Activated T-cell treated with anti-CD3 and anti-CD28 coated beads for 24 hours (primary cell): ENCODE data around the gene VCL.
A peak's percentile ranks its signal among the peaks of the same experiment; 100 is the strongest.
"Not testable (repeated sequence)": the region's sequence is repeated elsewhere in the genome, so short reads cannot be mapped to it uniquely, and the experiment has no call there.

Experiments
- DNase-seq: peaks from one replicate; pipeline ENCODE4 v3.0.0-alpha.2; 2020; ENCODE audit warnings: low read depth

VCL gene

DNA sequence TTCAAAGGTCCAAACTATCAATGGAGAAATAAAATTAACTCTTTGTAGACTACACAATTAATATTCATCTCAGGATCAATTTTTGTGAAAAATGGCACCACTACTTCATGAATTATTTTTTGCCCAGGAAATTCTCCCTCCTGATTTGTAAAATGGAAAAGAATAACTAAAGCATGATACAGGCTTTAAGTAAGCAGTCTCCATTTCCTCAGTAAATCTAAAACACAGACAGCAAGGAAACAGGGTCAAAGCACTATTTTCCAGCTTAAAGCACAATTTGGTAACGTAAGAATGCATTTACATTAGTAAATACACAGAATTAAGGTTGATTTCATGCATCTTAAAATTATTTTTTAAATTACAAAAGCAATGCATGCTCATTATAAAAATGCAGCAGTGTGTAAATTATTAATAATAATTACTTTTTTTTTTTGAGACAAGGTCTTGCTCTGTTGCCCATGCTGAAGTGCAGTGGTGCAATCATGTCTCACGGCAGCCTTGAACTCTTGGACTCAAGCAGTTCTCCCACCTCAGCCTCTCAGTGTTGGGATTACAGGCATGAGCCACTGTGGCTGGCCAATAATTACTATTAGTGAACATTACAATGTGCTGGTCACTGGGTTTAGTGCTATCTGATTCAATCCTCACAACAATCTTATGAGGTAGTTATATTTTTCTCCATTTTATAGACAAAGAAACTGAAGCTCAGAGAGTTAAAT is 26.1 kb upstream of the VCL start:
- DNase-seq, result no peak

DNA sequence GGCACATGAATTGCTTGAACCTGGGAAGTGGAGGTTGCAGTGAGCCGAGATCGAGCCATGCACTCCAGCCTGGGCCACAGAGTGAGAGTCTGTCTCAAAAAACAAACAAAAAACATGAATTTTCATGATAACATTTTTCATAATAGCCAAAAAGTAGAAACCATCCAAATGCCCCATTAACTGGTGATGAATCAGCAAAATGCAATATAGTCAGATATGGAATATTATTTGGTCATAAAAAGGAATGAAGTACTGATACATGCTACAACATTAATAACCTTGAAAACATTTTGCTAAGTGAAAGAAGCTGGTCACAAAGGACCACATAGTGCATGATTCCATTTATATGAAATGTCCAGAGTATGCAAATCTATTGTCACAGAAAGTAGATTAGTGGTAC is 24.5 kb upstream of the VCL start:
- DNase-seq, result no peak

DNA sequence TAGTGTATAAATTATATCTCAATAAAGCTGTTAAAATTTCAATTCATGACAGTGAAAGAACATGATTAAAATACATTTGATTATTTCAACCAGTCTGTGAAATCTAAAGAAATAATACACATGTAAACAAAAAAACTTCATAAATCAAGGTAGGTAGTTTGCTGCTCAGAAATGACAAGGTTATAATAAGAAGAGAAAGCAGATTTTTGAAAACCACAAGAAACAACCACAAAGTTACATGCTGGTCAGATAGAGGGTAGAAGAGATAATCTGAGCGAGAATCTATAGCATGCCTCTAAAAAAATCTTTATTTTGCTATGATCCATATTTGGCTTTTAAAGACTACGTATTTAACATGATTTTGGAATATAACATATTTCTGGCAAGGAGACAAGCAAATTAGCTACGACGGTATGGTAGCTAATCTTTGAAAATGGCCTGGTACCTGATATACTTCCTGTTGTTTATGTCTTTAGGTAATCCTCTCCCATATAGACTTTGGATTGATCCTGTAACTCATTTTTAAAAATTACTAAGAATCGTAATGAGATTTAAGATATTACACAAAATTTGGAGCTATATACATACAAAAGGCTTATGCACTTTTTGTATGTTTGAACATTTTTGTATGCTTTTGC is 23.5 kb upstream of the VCL start:
- no peak for DNase-seq

DNA sequence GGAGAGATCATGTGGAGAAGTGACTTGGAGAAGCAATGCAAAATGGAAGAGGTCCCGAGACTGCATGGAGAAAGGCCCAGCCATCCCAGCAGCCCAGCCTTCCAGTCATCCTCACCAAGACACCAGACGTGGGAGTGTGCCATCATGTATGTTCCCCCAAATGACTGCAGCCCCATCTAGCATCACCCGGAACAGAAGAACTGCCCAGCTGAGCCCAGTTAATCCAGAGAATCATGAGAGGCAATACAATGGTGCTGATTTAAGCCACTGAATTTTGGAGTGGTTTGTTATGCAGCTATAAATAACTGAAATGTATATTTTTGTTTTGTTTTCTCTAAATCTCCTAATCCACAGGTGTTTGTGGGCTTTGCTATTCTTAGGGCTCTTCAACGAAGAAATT is 22.5 kb upstream of the VCL start:
- no peak for DNase-seq

DNA sequence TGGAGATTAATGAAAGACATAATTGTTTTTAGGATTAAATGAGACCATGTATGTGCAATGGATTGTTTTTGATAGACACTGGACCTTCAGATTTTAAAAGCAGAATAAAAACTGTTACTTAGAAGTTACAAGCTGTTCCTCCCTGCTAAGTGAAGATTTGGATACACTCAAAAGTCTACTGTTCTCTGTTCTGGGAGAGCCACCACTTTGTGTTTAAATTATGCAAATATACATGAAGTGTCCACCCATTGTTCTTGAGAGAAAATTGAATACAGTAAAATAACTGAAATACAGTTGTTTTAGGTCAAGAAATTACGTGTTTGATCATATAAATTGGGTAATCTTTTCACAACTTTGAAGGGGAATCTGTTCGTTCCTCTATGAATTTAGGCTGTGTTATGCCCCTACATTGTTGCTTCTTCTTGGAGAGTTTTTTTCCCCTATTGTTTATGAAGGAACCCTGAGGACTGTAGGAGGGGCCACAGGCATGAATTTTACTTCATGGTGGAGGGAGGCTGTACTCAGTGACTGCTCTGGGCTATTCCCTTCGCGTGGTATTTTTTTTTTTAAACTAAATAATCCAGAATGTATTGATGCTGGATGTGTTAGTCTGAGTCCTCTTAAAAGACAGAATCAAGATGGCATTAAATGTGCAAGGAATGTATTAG is 18.6 kb upstream of the VCL start:
- no peak for DNase-seq

DNA sequence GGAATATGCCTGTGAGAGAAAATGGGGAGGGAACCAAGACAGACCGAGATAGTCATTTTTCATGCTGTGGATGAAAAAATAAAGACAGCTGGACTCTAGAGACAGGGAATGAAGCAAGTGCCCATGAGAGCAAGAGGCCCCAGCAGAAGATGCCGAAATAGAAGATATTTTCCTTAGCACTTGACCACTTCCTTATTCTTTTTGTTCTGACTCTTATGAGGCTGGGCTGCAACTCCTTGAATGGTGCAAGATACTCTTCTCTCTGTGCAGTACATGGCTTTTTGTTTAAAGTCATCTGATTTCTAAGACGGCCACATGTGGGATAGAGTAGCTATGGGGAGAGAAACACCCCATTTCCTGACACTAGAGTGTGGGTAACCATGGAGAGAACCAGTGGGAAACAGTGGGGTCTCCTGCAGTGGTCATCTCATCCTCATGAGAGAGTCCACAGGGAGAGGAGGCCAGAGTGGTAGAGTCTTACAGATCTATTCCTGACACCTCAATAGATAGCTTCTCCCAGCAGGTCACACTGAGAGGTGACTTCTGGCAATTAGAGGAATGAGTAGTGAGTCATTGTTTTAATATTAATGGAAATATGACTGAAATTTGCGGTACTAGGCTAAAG is 18.0 kb upstream of the VCL start:
- no peak for DNase-seq

DNA sequence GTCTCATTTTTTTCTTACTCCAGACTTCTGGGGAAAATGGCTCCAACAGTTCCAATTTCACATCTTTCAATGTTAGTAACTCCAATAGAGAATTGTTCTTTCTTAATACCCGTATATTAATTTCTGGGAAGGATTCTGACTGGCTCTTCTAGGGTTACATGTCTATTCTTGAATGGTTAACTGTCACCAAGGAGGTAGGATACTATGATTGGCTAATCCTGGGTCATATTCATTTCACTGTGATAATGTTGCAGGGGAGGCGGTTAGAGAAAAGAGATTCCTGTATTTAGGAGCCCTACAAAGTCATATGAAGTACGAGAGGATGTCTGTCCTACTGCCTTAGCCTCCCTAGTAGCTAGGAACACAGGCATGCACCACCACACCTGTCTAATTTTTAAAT is 16.1 kb upstream of the VCL start:
- no peak for DNase-seq

DNA sequence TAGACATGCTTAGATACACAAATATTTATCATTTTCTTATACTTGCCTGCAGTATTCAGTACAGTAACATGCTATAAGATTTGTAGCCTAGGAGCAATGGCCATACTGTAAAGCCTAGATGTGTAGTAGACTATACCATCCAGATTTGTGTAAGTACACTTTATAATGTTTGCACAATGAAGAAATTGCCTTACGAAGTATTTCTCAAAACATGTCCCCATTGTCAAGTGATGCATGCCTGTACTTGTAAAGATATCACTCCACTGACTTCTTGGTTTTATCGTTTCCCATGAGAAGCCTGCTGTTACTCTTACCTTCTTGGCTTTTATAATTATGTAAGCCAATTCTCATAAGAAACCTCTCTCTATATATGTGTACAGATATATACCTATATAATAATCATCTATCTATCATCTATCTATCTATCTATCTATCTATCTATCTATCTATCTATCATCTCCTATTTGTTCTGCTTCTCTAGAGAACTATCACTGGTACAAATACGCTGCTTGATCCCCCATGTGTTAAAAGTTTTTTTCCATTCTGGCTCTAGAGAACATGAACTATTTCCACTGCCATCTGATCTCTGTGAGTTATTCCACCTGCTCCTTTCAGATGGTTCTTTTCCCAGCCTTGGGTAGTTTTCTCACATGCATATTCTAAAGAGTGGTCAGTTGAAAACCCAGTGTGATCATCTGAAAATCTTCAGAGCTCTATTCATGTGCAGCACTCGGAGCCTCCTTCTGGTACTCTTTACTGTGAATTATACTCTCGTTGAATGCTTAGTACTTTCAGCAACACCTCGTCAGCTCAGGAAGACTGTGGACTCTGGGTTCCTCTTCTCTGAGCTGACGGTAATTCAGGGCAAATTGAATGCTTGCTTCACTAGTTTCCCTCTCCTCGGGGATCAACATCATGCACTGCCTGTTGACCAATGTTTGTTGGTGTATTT is 14.5 kb upstream of the VCL start:
- DNase-seq, result no peak

DNA sequence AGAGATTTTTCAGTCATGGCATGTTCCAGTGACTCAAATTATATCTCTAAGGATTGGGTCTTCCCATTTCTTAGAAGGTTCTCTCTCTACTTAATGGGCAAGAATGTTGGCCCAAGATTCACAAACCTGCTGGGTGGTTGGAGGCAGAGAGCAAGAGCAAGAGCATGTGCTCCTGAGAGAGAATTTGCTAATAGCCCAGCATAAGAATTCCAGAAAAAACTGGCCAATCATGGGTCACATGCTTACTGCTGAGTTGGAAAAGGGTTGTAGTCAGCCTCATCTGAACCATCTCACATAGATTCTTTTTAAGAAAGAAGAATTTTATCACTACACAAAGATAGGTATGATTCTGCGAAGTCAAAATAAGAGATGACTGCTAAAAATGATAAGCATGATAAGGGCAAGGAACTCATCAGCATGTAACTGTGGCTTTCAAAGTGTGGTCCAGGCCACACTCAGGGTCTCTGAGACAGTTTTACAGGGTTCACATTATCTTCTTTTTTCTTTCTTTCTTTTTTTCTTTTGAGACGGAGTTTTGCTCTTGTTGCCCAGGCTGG is 8.2 kb upstream of the VCL start:
- DNase-seq, result no peak

DNA sequence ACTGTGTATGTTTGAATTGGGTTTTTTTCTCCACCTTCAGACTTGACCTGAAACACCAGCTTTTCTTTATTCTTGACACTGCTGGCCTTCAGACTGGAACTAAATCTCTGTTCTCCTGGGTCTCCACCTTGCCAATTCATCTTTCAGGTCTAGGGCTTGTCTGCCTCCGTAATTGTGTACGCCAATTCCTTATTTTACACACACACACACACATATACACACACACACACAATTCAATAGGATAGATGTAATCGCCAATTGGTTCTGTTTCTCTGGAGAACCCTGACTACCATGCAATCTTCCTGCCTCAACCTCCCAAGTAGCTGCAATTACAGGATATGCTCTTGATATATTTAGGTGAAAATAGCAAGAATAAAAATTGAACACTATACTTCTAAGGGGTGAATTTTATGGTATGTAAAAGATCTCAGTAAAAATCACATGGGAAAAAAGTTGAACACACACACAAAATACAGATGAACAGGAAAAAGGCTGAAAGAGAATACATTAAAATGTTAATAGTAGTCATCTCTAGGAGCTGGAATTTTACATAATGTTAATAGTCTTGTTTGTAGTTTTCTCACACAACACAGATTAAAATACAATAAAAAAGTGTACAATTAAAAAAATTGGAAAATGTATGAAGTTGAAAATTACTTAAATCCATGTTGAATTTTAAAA is 6.6 kb upstream of the VCL start:
- DNase-seq, result no peak

DNA sequence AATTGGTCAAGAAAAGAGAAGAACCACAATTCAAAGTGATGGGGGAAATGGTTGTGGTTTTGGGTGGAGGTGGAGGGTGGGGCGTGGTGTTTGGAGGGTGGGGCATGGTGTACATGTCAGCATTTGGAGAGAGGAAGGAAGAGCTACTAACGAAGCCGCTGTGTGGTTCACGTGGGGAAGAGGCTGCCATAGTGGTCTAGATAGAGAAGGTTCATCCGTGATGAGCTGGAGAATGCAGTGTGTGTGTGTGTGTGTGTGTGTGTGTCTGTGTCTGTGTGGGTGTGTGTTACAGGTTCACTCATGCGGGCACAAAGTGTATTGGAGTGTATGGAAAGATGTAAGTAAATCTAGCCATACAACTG is 6.1 kb upstream of the VCL start:
- peak; percentile 54 for DNase-seq

DNA sequence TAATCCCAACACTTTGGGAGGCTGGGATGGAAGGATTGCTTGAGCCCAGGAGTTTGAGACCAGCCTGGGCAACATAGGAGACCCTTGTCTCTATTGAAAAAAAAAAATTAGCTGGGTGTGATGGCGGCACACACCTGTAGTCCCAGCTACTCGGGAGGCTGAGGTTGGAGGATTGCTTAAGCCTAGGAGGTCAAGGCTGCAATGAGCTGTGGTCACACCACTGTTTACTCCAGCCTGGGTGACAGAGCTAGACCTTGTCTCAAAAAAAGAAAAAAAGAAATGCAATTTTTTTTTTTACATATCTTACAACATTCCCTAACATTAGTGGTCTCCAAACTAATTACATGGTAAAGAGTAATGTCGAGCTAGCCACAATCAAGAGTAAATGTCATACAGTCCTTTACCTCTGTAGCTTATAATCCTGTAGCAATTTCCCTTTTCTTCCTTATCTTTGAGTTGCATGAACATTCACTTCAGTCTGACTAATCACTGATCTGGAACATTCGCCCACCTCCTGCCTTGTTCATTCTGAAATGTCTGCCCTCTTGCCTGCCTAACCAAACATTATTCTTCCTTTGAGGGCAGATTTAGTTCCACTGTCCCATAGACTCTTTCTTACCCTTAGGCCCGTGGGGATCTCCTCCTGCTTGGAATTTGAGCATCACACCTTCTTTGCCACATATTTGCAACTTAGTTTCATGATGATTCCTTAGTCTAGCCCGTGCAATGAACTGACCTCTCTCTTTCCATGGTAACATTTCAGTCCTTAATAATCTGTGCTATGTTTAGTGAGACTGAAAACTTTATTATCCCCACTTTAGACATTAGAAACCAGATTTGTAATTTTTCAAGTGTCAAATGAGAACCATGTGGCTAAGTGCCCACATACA is 4.8 kb upstream of the VCL start:
- DNase-seq, result no peak

DNA sequence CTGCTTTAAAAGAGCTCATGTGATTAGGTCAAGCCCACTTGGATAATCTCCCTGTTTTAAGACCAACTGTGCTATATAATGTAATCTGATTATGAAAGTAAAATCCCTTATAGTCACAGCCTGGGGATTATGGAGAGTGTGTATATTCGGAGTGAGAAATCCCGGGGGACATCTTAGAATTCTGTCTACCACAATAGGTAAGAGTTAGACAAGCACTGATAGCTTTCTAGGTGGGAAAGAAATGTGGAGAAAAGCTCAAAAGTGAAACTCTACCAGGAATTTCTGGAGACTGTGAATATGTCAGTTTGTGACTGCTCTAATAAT is 2.9 kb upstream of the VCL start:
- no peak for DNase-seq

DNA sequence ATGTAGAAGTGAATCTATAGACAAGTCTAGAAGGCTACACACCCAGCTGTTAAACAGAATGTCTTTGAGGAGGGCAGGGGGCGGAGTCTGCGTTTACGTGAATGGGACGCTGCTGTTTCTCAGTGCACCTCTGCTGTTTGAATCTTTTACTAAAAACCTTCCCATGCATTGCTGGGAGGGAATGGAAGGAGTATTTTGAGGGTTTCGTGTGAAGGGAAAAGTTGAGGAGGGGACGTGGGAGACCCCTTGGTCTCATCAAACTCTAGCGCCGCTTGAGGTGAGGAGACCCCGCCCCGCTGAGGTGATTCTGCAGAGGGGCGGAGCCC is 492 bp upstream of the VCL start:
- no peak for DNase-seq

DNA sequence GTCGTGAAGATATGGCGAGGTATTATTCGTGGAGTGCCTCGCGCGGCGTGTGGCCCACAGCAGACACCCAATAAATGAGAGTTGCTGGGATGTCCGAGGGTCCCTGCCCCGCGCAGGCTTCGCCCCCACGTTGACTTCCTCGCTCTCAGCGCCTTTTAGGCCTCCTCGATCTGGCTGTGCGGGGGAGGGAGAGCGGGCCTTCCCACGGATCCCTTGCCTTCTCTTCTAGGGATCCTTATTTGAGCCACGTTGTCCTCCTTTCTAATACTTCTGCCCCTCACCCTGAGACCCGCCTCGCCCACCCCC is 660 bp downstream of the VCL start:
- no peak for DNase-seq

DNA sequence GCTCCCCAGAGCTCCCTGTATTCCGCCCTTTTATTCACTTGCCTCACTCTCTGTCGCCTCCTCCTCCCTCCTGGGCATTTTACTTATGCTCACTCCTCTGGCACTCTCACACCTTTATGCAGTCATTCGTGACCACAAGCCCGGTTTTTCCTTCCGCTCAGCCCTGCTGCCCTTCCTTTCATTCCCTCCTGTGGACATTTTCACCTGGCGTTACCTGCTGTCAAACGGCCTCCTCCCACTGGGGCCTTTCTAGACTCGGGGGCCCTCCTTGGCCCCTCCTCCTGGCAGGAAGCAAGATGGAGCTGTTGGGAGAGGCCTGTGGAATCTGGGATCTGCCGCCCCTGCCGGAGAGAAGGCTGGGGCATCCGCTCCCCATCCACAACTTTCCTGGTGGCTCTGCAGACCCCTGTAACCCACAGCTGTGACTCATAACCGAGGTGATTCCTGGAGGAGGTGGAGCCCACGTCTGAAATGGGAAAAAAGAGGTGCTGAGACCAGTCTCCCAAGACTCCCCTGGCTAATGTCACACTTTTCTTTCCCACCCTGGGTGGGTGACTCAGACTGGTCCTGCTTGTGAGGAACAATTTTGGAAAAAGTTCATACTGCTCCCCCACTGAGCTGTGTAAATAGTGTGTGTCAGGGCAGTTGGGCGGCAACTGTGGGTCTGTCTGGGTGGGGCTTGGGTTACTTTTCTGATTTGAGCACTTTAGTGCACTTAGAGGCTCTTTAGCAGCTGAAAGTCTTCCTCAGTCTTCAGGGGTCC is 1.2 kb downstream of the VCL start:
- no peak for DNase-seq

DNA sequence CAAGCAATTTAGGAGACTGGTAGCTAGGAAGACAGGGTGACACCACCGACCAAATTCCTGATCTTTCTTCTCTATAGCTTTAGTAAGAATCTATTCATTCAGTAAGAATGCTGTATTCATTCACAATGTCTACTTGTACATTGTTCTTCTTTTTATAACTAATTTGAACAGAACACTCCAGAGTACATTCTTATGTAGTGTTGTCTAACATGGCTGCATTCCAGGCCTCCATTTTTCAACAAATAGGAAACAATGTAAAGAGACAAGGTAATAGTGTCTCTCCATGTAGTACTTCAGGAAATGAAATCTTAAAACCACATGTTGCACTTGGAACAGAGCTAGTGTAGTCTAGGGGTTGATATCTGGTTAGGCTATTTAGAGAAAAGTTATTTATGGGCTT is 1.8 kb downstream of the VCL start:
- no peak for DNase-seq

DNA sequence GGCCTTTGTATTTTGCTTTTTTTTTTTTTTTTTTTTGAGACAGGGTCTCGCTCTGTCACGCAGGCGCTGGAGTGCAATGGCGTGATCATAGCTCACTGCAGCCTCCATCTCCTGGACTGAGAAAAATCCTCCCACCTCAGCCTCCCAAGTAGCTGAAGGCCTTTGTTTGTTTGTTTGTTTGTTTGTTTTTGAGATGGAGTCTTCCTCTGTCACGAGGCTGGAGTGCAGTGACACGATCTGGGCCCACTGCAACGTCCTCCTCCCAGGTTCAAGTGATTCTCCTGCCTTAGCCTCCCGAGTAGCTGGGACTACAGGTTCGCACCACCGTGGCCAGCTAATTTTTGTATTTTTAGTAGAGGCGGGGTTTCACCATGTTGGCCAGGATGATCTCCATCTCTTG is 2.3 kb downstream of the VCL start:
- DNase-seq, result not testable (repeated sequence)

DNA sequence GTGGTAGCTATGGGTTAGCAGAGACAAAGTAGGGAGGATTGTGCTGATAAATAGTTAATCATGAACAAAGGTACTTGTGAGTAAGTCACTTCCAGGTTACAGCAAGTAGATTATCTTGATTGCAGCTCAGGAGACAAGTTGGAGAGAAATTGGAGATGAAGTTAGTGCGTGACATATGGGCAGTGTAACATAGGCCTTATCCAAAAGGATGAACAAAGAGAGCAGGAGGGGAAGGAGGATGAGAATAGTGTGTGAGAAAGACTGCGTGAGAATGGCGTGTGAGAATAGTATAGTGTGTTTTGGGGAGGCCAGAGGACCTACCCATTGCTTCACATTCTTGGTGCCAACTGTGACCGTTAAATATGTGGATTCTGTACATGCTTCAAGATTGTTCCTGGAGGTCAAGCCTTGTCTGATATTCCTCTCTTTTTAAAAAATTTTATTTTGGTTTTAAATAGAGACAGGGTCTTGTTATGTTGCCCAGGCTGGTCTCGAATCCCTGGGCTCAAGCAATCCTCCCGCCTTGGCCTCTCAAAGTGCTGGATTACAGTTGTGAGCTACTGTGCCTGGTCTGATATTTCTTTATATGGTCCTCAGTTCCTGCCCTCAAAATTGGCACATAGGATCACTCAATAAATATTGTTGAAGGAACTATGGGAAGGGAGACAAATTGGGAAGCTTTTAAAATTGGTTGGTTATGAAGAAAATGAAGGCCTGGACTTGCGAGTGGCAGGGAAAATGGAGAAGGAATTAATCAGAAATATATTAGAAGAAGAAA is 3.2 kb downstream of the VCL start:
- DNase-seq, result no peak
